Smooth muscle cell (in vitro differentiated cells): ENCODE results near the gene PAWR. TPM values are rescaled to one million over a fixed set of nuclear protein-coding genes. Genes with fewer than 3 reads are reported as not detected.

Experiments
- DNase-seq: peaks from one replicate; lab custom pipeline; 2025; ENCODE audit not compliant: unreplicated experiment; lab: John Stamatoyannopoulos, UW
- H2AFZ ChIP-seq: fragments of 200-600 bp; sonication (generic); 2 replicates; pipeline ENCODE4 v1.6.0; 2016; ENCODE audit warnings: antibody characterized with exemption, low read depth, mild to moderate bottlenecking
- H3F3A ChIP-seq: fragments of 200-600 bp; sonication (generic); 2 replicates; pipeline ENCODE4 v1.6.0; 2017; ENCODE audit warnings: antibody characterized with exemption, low read depth
- H3K27ac ChIP-seq: fragments of 200-600 bp; sonication (generic); 2 replicates; pipeline ENCODE4 v1.5.1; 2016; ENCODE audit warnings: low read depth, mild to moderate bottlenecking
- H3K27me3 ChIP-seq: fragments of 200-600 bp; sonication (generic); 2 replicates; pipeline ENCODE4 v1.6.1; 2016; ENCODE audit warnings: low read depth, mild to moderate bottlenecking
- H3K36me3 ChIP-seq: fragments of 200-600 bp; sonication (generic); 2 replicates; pipeline ENCODE4 v1.5.1; 2016; ENCODE audit warnings: low read depth
- H3K4me1 ChIP-seq: fragments of 200-600 bp; sonication (generic); 2 replicates; pipeline ENCODE4 v1.5.1; 2016; ENCODE audit warnings: low read depth
- H3K4me2 ChIP-seq: fragments of 200-600 bp; sonication (generic); 2 replicates; pipeline ENCODE4 v1.6.0; 2016; ENCODE audit warnings: mild to moderate bottlenecking
- H3K4me3 ChIP-seq: fragments of 200-600 bp; sonication (generic); 2 replicates; pipeline ENCODE4 v1.5.1; 2016; ENCODE audit warnings: mild to moderate bottlenecking
- H3K79me2 ChIP-seq: fragments of 200-600 bp; sonication (generic); 2 replicates; pipeline ENCODE4 v1.6.0; 2016; ENCODE audit warnings: low read depth, mild to moderate bottlenecking
- H3K9ac ChIP-seq: fragments of 200-600 bp; sonication (generic); 2 replicates; pipeline ENCODE4 v1.6.0; 2016; ENCODE audit warnings: low read depth
- H3K9me3 ChIP-seq: fragments of 200-600 bp; sonication (generic); replicated peaks from 2 replicates; pipeline ENCODE4 v1.5.1; 2016; ENCODE audit warnings: low read depth
- H4K20me1 ChIP-seq: fragments of 200-600 bp; sonication (generic); 2 replicates; pipeline ENCODE4 v1.6.0; 2016; ENCODE audit warnings: low read depth
- CTCF ChIP-seq: fragments of 200-600 bp; sonication (generic); IDR thresholded peaks from 2 replicates; pipeline ENCODE4 v1.5.1; 2017; ENCODE audit warnings: borderline replicate concordance, mild to moderate bottlenecking, antibody characterized with exemption; ENCODE audit not compliant: insufficient read depth, poor library complexity, severe bottlenecking
- WGBS: methylation state at CpG from one replicate; pipeline ENCODE4 v1.1.7; 2016; ENCODE audit warnings: low lambda C conversion rate; 5-methylcytosine and 5-hydroxymethylcytosine counted together
- polyA plus RNA-seq: library from polyadenylated mRNA; unstranded; fragments of >200 nt; fragmentation: Nextera tagmentation; extraction: Ambion mirVana; gene quantifications from 2 replicates; pipeline ENCODE4 v1.2.1, GENCODE V29; 2016
- total RNA-seq: library from RNA; depleted of rRNA; stranded (reverse); fragments of >200 nt; gene quantifications from 2 replicates; pipeline ENCODE4 v1.2.3, GENCODE V29; 2014

Gene PAWR, protein sequence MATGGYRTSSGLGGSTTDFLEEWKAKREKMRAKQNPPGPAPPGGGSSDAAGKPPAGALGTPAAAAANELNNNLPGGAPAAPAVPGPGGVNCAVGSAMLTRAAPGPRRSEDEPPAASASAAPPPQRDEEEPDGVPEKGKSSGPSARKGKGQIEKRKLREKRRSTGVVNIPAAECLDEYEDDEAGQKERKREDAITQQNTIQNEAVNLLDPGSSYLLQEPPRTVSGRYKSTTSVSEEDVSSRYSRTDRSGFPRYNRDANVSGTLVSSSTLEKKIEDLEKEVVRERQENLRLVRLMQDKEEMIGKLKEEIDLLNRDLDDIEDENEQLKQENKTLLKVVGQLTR
- 45.4 and 59.7 TPM in 2 replicates for total RNA-seq
- 33.1 and 64.1 TPM in 2 replicates for polyA plus RNA-seq

DNA sequence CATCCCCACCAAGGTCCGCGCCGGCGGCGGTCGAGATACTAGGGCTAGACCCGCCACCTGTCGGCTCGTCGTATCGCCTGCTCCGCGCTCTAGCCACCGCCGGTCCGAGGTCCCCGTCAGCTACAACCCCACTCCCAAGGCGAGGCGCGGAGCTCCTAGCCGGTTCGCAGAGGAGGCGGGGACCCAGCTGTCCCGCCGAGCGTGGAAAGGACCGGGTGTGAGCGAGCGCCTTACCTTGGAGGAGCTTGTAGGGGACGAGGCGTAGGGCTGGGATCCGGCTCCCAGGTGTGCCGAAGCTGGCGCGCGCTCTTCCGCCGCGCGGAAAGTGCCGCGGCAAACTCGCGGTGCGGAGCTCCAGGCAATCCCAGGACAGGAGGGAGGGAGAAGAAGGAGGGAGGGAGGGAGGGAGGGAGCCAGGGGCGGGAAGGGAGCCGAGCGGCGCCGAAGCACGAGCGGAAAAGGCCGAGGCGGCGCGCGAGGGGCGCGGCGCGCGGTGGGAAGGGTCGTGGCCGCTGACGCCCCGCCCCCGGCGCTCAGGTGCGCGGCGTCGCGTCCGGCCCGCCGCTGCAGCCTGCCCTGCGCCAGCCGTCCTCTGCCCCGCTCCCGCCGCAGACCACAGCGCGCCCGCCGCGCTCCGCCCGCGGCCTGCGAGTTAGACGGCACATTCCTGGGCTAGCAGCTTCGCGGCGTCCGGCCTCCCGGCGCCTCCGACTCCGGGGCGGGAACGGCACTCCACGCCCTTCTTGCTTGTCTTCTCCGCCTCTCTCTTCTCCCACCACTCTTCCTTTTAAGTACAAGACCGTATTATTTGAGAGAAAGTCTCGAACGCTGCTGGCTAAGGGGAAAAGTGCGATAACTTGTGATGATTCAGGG is at the start of gene PAWR:
Gene PAWR (minus strand): TSS at position 327 of the 873 bp plus-strand sequence. CDS start 720 bp downstream, outside the sequence.
- Histone ChIP-seq H4K20me1 (peaks cover 16% of the 10 kb centered on the region), H3K4me1 (peaks cover 37% of the 10 kb centered on the region), H3F3A (peaks cover 3% of the 10 kb centered on the region), H3K36me3 (no peaks in the 10 kb centered on the region), H3K9ac (peak within 1 kb of the TSS; percentile 95), H3K9me3 (no peaks in the 10 kb centered on the region), H2AFZ (peak within 1 kb of the TSS; percentile 95), H3K27ac (peak within 1 kb of the TSS; percentile 98), H3K4me3 (peak within 1 kb of the TSS; percentile 93), H3K27me3 (no peaks in the 10 kb centered on the region), H3K4me2 (peak within 1 kb of the TSS; percentile 85), H3K79me2 (peaks cover 39% of the 10 kb centered on the region)
- WGBS = under 1% methylated on average over 50 of the region's 107 CpGs
- peak; percentile 10 for TF ChIP-seq CTCF
- peak; percentile 33 for DNase-seq

- no peak for DNase-seq
- H2AFZ ChIP-seq = peak overlapping the region; percentile 14
- H3K9me3 ChIP-seq = no peaks in the 10 kb centered on the region
- H4K20me1 ChIP-seq = no peaks in the 10 kb centered on the region
- 25% methylated on average over 4 of the region's 4 CpGs for WGBS
- no peaks in the 10 kb centered on the region for H3F3A ChIP-seq
- no peak overlapping the region for H3K9ac ChIP-seq
- TF ChIP-seq CTCF = peak; percentile 72
- no peak overlapping the region for H3K4me3 ChIP-seq
- no peaks in the 10 kb centered on the region for H3K79me2 ChIP-seq
- no peak overlapping the region for H3K27ac ChIP-seq
- H3K36me3 ChIP-seq = no peaks in the 10 kb centered on the region
- H3K4me2 ChIP-seq = no peak overlapping the region
- H3K27me3 ChIP-seq = no peaks in the 10 kb centered on the region
- H3K4me1 ChIP-seq = no peaks in the 10 kb centered on the region
Measured at GRCh38 chr12:79737875-79738718, 47.3 kb upstream of the PAWR start.

- no peak overlapping the region for H3K27ac ChIP-seq
- H3K36me3 ChIP-seq = no peaks in the 10 kb centered on the region
- no peaks in the 10 kb centered on the region for H3F3A ChIP-seq
- H3K4me1 ChIP-seq = no peaks in the 10 kb centered on the region
- no peaks in the 10 kb centered on the region for H3K9me3 ChIP-seq
- no peak overlapping the region for H3K9ac ChIP-seq
- no peak for TF ChIP-seq CTCF
- H3K4me2 ChIP-seq = no peak overlapping the region
- H4K20me1 ChIP-seq = no peaks in the 10 kb centered on the region
- H2AFZ ChIP-seq = no peak overlapping the region
- no peaks in the 10 kb centered on the region for H3K79me2 ChIP-seq
- no peak overlapping the region for H3K4me3 ChIP-seq
- no peaks in the 10 kb centered on the region for H3K27me3 ChIP-seq
- no peak for DNase-seq
Measured at GRCh38 chr12:79732638-79733037, 41.9 kb upstream of the PAWR start.
